Head of caudate nucleus (tissue), 42 donors: ENCODE results near the gene SPTBN1.

Source experiments
- DNase-seq, 42 donors: peaks; one replicate each; pipeline versions ENCODE4 v3.0.0 to v3.0.0-alpha.2; 2020 to 2021; ENCODE audit warnings: mixed read lengths in 7 of 42
- intact Hi-C: fragments of 100-400 bp; cut with DNase I; formaldehyde crosslinking; loops from one replicate; pipeline ENCODE4 v1.15.0; 2022

The SPTBN1 gene

GRCh38 chr2:54455563-54456361 is at the start of gene SPTBN1:
TSS of gene SPTBN1 (plus strand) at chr2:54456327. CDS start at chr2:54526419, 70,092 bp downstream.
- peak; percentile 83 to 98 (median 95) for DNase-seq
- intact Hi-C loops: loop anchor here (5.0 kb wide), 2 partner anchors 73 to 123 kb away; a partner anchor contains a TSS

GRCh38 chr2:54407693-54408092 is 48.4 kb upstream of the SPTBN1 start:
- intact Hi-C loops: no loop called here
- no peak for DNase-seq

GRCh38 chr2:54408288-54408687 is 47.8 kb upstream of the SPTBN1 start:
- intact Hi-C loops: no loop called here
- DNase-seq: no peak

- peak; percentile 16 to 87 (median 66) for DNase-seq
- intact Hi-C loops: no loop called here
Measured at GRCh38 chr2:54409752-54410151, 46.4 kb upstream of the SPTBN1 start.

GRCh38 chr2:54411801-54412354 is 44.2 kb upstream of the SPTBN1 start:
- intact Hi-C loops: no loop called here
- no peak for DNase-seq

- DNase-seq: no peak
- intact Hi-C loops: no loop called here
Measured at GRCh38 chr2:54416166-54416813, 39.8 kb upstream of the SPTBN1 start.

- intact Hi-C loops: no loop called here
- no peak for DNase-seq
Measured at GRCh38 chr2:54416938-54417337, 39.2 kb upstream of the SPTBN1 start.

- no peak for DNase-seq
- intact Hi-C loops: no loop called here
Measured at GRCh38 chr2:54417577-54417976, 38.5 kb upstream of the SPTBN1 start.

- no peak for DNase-seq
- intact Hi-C loops: no loop called here
Measured at GRCh38 chr2:54419388-54419787, 36.7 kb upstream of the SPTBN1 start.

GRCh38 chr2:54419855-54420523 is 36.1 kb upstream of the SPTBN1 start:
- DNase-seq: no peak
- intact Hi-C loops: no loop called here

GRCh38 chr2:54420524-54421172 is 35.5 kb upstream of the SPTBN1 start:
- intact Hi-C loops: no loop called here
- DNase-seq: no peak

GRCh38 chr2:54422072-54422581 is 34.0 kb upstream of the SPTBN1 start:
- DNase-seq: no peak
- intact Hi-C loops: no loop called here

GRCh38 chr2:54423213-54423612 is 32.9 kb upstream of the SPTBN1 start:
- intact Hi-C loops: no loop called here
- peak in 35 of 42 donors; percentile 16 to 89 (median 58) for DNase-seq

GRCh38 chr2:54424555-54425163 is 31.5 kb upstream of the SPTBN1 start:
- DNase-seq: no peak
- intact Hi-C loops: no loop called here

GRCh38 chr2:54428108-54428831 is 27.9 kb upstream of the SPTBN1 start:
- no peak for DNase-seq
- intact Hi-C loops: no loop called here

GRCh38 chr2:54429054-54429453 is 27.1 kb upstream of the SPTBN1 start:
- intact Hi-C loops: no loop called here
- DNase-seq: no peak

GRCh38 chr2:54429811-54430551 is 26.1 kb upstream of the SPTBN1 start:
- intact Hi-C loops: no loop called here
- DNase-seq: no peak
